ENCODE measurements around the gene ANO3. TPM values are rescaled to one million over a fixed set of nuclear protein-coding genes. Genes with fewer than 3 reads are reported as not detected.
A peak's percentile ranks its signal among the peaks of the same experiment; 100 is the strongest.
"Not testable (repeated sequence)": the region's sequence is repeated elsewhere in the genome, so short reads cannot be mapped to it uniquely, and the experiment has no call there.

Gene ANO3
- total RNA-seq, 2 experiments from 2014 or later = not detected

DNA sequence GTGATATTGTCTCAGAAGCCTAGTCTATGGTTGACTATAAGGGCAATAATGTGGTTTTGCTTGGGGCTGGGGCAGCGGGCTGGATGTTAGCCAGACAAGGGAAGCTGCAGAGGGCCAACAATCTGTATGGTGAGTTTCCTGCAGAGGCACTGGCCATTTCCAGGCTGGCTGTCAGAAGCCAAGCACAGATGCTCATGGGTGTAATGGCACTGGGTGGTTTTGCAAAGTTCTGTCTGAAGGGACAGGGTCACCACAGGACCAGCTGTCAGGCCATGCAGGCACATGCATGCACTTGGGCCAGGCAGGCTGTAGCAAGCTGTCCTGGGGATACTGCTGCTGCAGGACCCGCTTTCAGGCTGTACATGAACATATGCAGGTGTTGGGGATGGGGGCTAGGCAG lies 281.8 kb downstream of the ANO3 start:
- H3K36me3 Mint-ChIP-seq = no peaks in the 10 kb centered on the region
- H3K27ac Mint-ChIP-seq = no peak overlapping the region
- DNase-seq = no peak
- no peak overlapping the region for H3K4me3 Mint-ChIP-seq
- ATAC-seq (ENCODE audit: low read depth) = no peak
- POLR2A ChIA-PET = no interaction called here
- peaks cover 2% of the 10 kb centered on the region for H3K9me3 Mint-ChIP-seq
- H3K4me1 Mint-ChIP-seq = no peaks in the 10 kb centered on the region
- H3K27me3 Mint-ChIP-seq = no peaks in the 10 kb centered on the region

DNA sequence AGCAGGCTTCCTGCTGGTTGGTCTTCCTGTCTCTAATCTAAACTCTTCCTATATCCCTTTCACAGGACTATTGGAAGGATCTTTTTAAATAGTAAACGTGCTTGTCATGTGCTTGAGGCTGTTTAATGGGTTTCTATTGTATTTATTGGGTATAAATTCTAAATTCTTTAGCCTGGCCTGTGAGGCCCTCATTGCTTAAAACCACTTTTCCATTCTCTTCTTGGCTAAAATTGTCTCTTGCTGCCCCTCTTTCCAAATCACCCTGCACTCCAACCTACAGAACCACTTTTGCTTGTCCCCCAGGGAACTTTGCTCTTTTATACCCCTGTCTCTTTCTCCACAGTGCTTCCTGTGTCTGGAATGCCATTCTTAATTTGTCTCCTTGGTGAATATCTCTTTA lies 286.5 kb downstream of the ANO3 start:
- Mint-ChIP-seq H3K27me3 (no peaks in the 10 kb centered on the region), H3K27ac (no peak overlapping the region), H3K4me1 (no peaks in the 10 kb centered on the region), H3K4me3 (no peak overlapping the region), H3K9me3 (peaks cover 2% of the 10 kb centered on the region), H3K36me3 (no peaks in the 10 kb centered on the region)
- ATAC-seq (ENCODE audit: low read depth) (no peak), DNase-seq (no peak)
- POLR2A ChIA-PET = no interaction called here

DNA sequence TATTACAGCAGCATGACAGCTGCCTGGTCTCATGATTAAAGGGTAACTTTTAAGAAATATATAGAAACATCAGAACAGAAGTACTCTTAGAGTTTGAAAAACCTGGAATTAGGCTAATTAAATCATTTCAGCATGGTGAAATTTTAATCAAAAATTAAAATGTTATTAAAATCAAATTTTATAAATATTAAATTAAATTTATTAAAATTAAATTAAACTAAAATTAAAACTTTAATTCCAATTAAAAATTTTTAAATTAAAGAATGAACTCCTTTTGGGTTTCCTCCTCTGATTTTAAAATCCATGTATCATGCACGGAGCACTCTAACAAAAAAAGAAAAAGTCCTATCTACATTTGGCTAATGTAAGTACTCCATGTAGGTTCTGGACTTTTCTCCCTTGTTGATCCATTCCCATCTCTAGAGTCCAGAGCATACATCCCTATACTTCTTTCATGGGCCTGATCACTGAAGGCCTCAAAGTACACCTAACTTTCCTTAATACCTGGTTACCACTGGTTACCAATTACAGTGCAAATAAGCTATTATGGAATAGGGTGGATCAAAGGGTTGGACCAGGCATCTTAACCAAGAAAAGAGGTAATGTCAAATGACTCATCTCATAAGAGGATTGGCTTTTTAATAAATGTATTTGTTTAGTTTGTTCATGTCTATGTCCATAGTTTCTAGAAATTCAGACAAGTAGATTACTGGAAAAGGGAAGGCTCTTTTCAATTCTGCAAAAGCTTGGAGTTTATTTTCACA lies 288.5 kb downstream of the ANO3 start:
- no peaks in the 10 kb centered on the region for H3K27me3 Mint-ChIP-seq
- DNase-seq (no peak), ATAC-seq (ENCODE audit: low read depth) (no peak)
- POLR2A ChIA-PET = no interaction called here
- no peak overlapping the region for H3K27ac Mint-ChIP-seq
- H3K4me3 Mint-ChIP-seq = no peak overlapping the region
- H3K4me1 Mint-ChIP-seq = no peaks in the 10 kb centered on the region
- H3K36me3 Mint-ChIP-seq = no peaks in the 10 kb centered on the region
- H3K9me3 Mint-ChIP-seq = peaks cover 2% of the 10 kb centered on the region

DNA sequence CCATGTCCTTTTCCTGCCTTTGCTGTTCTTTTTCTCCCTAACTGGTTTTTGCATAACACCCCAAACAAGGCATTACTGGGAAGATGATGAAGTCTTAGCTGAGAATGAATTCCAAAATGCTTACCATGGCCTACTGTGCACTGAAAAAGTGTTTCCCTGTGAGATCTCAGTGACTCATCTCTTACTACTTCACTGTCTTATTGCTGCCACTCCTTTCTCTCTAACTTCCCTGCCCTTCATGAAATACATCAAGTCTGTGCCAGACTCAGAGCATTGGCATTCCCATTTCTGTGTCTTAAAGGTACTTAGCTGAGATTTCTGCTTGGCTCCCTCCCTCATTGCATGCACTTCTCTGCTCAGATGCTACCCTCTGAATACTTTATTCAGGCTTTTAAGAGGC lies 289.2 kb downstream of the ANO3 start:
- Mint-ChIP-seq H3K9me3 (peaks cover 3% of the 10 kb centered on the region), H3K4me1 (no peaks in the 10 kb centered on the region), H3K36me3 (no peaks in the 10 kb centered on the region), H3K27ac (no peak overlapping the region), H3K4me3 (no peak overlapping the region), H3K27me3 (no peaks in the 10 kb centered on the region)
- POLR2A ChIA-PET = no interaction called here
- no peak for ATAC-seq (ENCODE audit: low read depth)
- DNase-seq = no peak

DNA sequence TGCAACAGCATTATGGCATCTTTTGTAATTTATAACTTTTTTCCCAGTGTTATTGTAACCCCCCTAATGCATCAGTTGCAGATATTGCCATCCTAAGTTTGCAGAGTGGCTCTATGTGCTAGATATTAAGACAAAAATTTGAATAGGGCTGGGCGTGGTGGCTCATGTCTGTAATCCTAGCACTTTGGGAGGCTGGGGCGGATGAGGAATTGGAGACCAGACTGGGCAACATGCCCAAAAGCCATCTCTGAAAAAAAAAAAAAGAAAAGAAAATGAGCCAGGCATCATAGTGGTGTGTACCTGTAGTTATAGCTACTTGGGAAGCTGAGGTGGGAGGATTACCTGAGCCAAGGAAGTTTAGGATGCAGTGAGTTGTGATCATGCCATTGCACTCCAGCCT lies 290.3 kb downstream of the ANO3 start:
- ATAC-seq (ENCODE audit: low read depth) = no peak
- DNase-seq = no peak
- Mint-ChIP-seq H3K27ac (no peak overlapping the region), H3K27me3 (no peaks in the 10 kb centered on the region), H3K4me3 (no peak overlapping the region), H3K4me1 (no peaks in the 10 kb centered on the region), H3K9me3 (peaks cover 3% of the 10 kb centered on the region), H3K36me3 (no peaks in the 10 kb centered on the region)
- POLR2A ChIA-PET = no interaction called here

DNA sequence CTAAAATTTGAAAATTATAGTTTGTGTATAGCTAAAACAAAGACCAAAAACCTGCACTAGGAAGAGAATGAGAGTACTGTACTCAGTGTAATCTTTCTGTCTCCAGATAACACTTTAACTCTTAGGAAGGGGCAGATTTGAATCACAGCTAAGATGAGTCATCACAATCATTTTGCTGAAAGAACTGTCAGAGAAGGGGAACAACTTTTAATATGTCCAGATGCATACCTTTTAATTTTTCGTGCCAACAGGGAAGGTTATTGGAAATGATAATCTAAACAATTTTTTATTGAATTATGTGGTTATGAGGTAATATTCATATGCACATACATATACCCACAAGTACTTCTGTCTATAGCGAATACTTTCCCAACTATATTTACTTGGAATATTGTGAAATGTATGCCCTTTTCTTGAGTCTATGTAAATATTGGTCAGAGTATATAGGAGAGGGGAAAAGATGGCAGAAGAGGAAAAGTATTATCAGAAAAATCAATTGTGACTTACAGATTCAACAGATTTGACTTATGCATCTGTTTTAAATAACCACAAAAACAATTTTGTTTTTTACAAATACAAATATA lies 291.2 kb downstream of the ANO3 start:
- POLR2A ChIA-PET = no interaction called here
- no peak for ATAC-seq (ENCODE audit: low read depth)
- no peaks in the 10 kb centered on the region for H3K27me3 Mint-ChIP-seq
- no peak for DNase-seq
- peaks cover 3% of the 10 kb centered on the region for H3K9me3 Mint-ChIP-seq
- no peaks in the 10 kb centered on the region for H3K36me3 Mint-ChIP-seq
- H3K4me3 Mint-ChIP-seq = no peak overlapping the region
- no peaks in the 10 kb centered on the region for H3K4me1 Mint-ChIP-seq
- no peak overlapping the region for H3K27ac Mint-ChIP-seq

DNA sequence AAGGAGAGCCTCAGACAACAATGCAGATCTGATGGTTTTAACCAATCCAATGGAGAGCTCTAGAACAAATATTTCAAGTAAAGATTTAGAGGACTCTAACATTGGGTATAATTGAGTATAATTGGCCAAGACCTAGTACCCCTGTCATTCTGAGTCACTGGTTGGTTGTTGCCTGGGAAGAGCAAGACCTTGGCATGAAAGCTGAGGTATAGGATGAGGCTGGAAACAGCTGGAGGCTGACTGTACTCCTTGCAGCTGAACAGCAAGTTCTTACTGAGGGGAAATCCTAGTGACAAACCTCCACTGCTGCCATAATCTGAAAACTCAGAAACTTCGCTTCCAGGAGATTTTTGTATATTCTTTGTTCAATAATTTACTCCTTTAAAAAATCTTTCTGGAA lies 294.4 kb downstream of the ANO3 start:
- Mint-ChIP-seq H3K36me3 (no peaks in the 10 kb centered on the region), H3K27me3 (no peaks in the 10 kb centered on the region), H3K27ac (no peak overlapping the region), H3K4me3 (no peak overlapping the region), H3K4me1 (no peaks in the 10 kb centered on the region), H3K9me3 (peaks cover 3% of the 10 kb centered on the region)
- ATAC-seq (ENCODE audit: low read depth) = no peak
- POLR2A ChIA-PET = no interaction called here
- DNase-seq = no peak

DNA sequence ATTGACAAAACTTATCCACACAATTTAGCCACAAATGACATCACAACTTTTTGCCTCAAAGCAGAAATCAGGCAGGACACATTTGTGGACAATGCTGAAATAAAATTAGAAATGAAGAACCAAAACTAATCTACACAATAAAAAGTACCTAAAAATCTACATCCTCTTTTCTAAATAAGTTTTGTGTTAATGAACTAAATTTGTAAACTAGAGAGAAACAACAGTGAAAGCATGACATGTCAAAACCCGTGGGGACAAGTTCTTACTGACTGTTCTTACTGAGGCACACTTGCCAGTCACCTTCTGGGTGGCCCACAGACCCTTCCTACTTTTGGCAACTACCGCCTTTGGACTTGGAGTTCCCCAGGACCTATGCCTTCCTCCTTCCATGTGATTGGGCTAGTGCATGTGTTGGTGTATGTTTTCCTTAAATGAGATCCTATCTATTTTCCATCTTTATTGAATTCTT lies 300.8 kb downstream of the ANO3 start:
- POLR2A ChIA-PET = no interaction called here
- H3K36me3 Mint-ChIP-seq = no peaks in the 10 kb centered on the region
- no peak overlapping the region for H3K4me3 Mint-ChIP-seq
- no peak overlapping the region for H3K27ac Mint-ChIP-seq
- DNase-seq (no peak), ATAC-seq (ENCODE audit: low read depth) (no peak)
- H3K27me3 Mint-ChIP-seq = no peaks in the 10 kb centered on the region
- peaks cover 5% of the 10 kb centered on the region for H3K9me3 Mint-ChIP-seq
- H3K4me1 Mint-ChIP-seq = no peaks in the 10 kb centered on the region

DNA sequence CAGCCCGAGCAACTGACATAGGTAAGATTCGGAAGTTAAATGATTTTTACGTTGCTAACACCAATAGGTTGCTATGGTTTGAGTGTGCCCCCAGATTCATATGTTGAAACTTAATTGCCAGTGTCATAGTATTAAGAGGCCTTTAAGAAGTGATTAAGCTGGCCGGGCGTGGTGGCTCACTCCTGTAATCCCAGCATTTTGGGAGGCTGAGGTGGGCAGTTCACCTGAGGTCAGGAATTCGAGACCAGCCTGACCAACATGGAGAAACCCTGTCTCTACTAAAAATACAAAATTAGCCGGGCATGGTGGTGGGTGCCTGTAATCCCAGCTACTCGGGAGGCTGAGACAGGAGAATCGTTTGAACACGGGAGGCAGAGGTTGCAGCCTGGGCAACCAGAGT lies 311.4 kb downstream of the ANO3 start:
- POLR2A ChIA-PET; H3K27me3 Mint-ChIP-seq; H3K36me3 Mint-ChIP-seq; DNase-seq; H3K9me3 Mint-ChIP-seq; H3K4me3 Mint-ChIP-seq; H3K27ac Mint-ChIP-seq; ATAC-seq (ENCODE audit: low read depth); H3K4me1 Mint-ChIP-seq: not testable (repeated sequence)

DNA sequence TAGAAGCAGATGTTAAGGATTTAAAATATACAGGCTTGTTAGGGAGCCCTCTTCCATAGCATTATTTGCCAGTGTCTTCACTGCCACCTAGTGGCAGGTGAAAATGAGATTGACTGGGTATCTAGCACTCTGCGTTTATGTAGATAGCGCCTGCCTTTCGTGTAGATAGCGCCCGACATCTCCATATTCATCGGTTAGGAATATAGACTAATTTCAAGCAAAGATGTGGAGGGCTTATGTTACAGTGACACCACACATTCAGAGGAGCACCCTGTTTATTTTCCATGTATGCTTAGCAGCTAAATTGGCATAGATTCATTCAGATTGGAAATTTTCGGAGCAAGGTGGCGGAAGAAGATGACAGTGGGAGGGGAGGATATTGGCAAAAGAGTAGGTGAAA lies 318.0 kb downstream of the ANO3 start:
- Mint-ChIP-seq H3K9me3 (no peaks in the 10 kb centered on the region), H3K4me3 (no peak overlapping the region), H3K36me3 (no peaks in the 10 kb centered on the region), H3K27ac (no peak overlapping the region), H3K4me1 (no peaks in the 10 kb centered on the region), H3K27me3 (no peaks in the 10 kb centered on the region)
- ATAC-seq (ENCODE audit: low read depth) (peak; percentile 63), DNase-seq (no peak)
- POLR2A ChIA-PET = no interaction called here

DNA sequence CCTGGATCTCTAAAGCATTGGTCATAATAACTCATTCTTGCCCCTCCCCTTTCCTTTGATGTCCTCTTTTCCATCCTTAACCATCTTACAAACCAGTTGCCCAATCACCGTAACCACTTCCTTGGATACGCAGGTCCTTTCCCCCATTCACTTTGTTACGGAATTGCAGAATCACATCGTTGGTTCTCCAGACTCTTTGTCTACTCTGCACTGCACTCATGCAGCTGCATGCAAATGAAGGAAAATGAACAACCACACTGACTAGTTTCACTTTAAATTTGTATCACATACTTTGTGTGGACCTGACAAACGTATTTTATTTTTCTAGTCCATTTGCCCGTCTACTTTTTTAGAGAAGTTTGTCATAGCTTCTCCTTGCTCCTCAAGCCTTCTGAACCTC lies 320.0 kb downstream of the ANO3 start:
- no peaks in the 10 kb centered on the region for H3K36me3 Mint-ChIP-seq
- POLR2A ChIA-PET = no interaction called here
- H3K4me3 Mint-ChIP-seq = no peak overlapping the region
- no peak overlapping the region for H3K27ac Mint-ChIP-seq
- ATAC-seq (ENCODE audit: low read depth) (no peak), DNase-seq (no peak)
- H3K9me3 Mint-ChIP-seq = no peaks in the 10 kb centered on the region
- no peaks in the 10 kb centered on the region for H3K27me3 Mint-ChIP-seq
- H3K4me1 Mint-ChIP-seq = no peaks in the 10 kb centered on the region

DNA sequence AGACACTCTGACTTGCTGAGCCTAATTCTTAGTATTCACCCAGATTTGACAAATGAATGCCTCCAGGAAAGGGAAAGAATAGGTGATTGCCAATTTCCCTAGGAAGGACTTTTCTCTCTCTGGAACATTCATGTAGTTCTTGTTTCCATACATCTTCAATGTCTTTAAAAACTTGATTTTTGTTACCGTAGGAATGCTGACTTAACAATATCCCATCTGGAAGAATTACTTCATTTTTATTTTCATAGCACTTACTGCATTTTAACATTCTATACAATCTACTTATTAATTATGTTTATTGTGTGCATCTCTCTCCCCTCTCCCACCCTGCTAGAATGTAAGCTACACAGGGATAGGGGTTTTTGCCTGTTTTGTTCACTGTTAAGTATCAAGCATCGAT lies 323.4 kb downstream of the ANO3 start:
- Mint-ChIP-seq H3K4me3 (no peak overlapping the region), H3K9me3 (no peaks in the 10 kb centered on the region), H3K36me3 (no peaks in the 10 kb centered on the region), H3K27me3 (no peaks in the 10 kb centered on the region), H3K4me1 (no peaks in the 10 kb centered on the region), H3K27ac (no peak overlapping the region)
- POLR2A ChIA-PET = no interaction called here
- ATAC-seq (ENCODE audit: low read depth) (no peak), DNase-seq (no peak)

DNA sequence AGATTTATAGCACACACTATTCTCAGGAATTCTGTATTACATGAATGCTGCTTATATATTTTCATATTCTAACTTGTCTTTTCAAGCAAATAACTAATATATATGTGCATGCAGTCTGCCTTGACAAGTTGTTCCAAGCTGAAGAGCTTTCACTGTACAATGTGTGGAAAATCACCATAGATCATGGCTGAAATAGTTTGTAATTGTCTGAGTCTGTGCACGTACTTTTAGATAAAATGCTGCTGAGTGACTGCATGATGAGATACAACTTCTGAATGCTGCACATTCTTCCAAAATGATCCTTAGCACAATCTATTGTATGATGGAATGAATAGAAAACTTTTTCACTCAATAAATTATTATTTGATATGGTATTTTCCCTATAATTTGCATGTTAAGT lies 331.0 kb downstream of the ANO3 start:
- Mint-ChIP-seq H3K36me3 (no peaks in the 10 kb centered on the region), H3K9me3 (no peaks in the 10 kb centered on the region), H3K27ac (no peak overlapping the region), H3K27me3 (no peaks in the 10 kb centered on the region), H3K4me1 (no peaks in the 10 kb centered on the region), H3K4me3 (no peak overlapping the region)
- no peak for DNase-seq
- no peak for ATAC-seq (ENCODE audit: low read depth)
- POLR2A ChIA-PET = no interaction called here

DNA sequence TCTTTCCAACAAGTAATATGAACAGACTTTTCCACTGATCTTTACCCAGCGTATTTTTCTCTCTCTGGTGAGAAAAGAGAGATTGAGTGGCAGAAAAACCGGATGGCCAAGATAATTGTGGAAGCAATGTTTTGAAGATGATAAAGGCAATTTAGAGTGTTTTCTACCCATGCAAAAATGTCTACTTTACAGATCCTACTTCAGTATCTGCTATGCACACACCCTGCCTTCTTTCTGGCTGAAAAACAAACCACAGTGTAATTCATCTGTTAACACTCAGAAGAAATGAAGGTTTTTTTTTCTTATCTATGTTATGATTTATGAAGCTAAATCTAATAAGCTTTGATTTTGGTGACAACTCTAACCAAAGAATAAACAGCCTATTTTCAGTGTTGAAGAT lies 333.1 kb downstream of the ANO3 start:
- H3K36me3 Mint-ChIP-seq = no peaks in the 10 kb centered on the region
- DNase-seq = no peak
- H3K4me3 Mint-ChIP-seq = no peak overlapping the region
- POLR2A ChIA-PET = no interaction called here
- ATAC-seq (ENCODE audit: low read depth) = no peak
- H3K4me1 Mint-ChIP-seq = no peaks in the 10 kb centered on the region
- H3K27ac Mint-ChIP-seq = no peak overlapping the region
- no peaks in the 10 kb centered on the region for H3K9me3 Mint-ChIP-seq
- no peaks in the 10 kb centered on the region for H3K27me3 Mint-ChIP-seq
